ENCODE measurements around the gene RPS6KL1. TPM values are rescaled to one million over a fixed set of nuclear protein-coding genes. Genes with fewer than 3 reads are reported as not detected.

Gene RPS6KL1
- total RNA-seq, 1 donor from 2014 or later, result 10.8 TPM

DNA sequence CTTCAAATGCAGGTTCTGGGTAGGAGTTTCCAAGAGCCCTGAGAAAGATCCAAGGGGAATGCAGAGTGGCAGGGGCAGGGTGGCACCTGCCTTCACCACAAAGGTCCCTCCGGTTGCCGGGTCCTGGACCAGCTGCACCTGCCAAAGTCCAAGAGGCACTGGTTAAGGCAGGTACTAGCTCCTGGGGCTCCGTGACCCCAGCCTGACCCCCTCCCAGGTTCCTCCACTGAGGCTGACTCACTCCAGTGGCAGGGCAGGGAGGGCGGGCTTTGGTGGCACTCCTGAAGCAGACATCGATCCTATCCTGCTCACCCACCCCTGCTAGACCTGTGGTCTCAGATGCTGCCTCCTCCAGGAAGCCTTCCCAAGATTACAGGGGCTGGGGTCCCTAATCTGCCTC, 11.4 kb downstream of the RPS6KL1 start:
- H3K4me3 Mint-ChIP-seq (ENCODE audit: low read depth), result no peak overlapping the region
- H3K36me3 Mint-ChIP-seq (ENCODE audit: low read depth), result no peaks in the 10 kb centered on the region
- H3K4me1 Mint-ChIP-seq (ENCODE audit: low read depth), result no peaks in the 10 kb centered on the region
- no peaks in the 10 kb centered on the region for H3K27me3 Mint-ChIP-seq (ENCODE audit: low read depth)
- H3K9me3 Mint-ChIP-seq, result no peaks in the 10 kb centered on the region
- DNase-seq (ENCODE audit: low spot score), result no peak
- H3K27ac Mint-ChIP-seq, result no peak overlapping the region
- intact Hi-C loops (cut with micrococcal nuclease), result no loop called here

DNA sequence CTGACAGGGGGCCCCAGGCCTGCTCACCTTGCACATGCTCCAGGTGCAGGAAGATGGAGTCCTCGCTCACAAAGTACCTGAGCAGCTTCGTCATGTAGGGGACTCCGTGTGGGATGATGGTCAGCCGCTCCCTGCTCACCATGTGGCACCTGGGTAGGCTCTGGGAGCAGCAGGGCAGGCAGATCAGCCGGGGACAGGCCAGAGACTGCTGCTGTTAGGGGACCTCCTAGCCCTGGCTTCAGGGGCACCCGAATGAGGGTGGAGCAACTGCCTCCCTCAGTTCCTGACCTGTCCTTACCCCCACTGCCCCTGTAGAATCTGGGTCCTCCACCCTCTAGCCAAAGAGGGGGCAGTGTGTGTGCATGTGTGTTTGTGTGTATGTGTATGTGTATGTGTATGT, 11.8 kb downstream of the RPS6KL1 start:
- H3K4me3 Mint-ChIP-seq (ENCODE audit: low read depth), result no peak overlapping the region
- H3K27me3 Mint-ChIP-seq (ENCODE audit: low read depth), result no peaks in the 10 kb centered on the region
- no peak overlapping the region for H3K27ac Mint-ChIP-seq
- no peaks in the 10 kb centered on the region for H3K36me3 Mint-ChIP-seq (ENCODE audit: low read depth)
- no peak for DNase-seq (ENCODE audit: low spot score)
- H3K4me1 Mint-ChIP-seq (ENCODE audit: low read depth), result no peaks in the 10 kb centered on the region
- H3K9me3 Mint-ChIP-seq, result no peaks in the 10 kb centered on the region
- intact Hi-C loops (cut with micrococcal nuclease), result no loop called here

DNA sequence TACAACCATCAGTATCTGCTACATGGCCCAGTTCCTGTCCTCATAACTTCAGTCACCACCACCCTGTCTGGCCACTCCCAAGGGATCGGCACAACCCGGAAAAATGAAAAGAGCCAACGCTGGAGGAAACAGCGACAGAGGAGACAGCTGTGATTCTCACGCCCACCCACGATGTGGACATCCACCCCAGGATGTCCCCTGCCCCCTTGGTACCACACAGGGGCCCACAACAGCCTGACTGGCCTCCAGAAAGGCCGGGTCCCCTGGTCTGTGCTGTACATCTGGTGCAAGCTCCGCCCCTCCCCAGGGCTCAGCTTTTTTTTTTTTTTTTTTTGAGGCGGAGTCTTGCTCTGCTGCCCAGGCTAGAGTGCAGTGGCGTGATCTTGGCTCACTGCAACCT, 12.5 kb downstream of the RPS6KL1 start:
- peaks cover 3% of the 10 kb centered on the region for H3K36me3 Mint-ChIP-seq (ENCODE audit: low read depth)

DNA sequence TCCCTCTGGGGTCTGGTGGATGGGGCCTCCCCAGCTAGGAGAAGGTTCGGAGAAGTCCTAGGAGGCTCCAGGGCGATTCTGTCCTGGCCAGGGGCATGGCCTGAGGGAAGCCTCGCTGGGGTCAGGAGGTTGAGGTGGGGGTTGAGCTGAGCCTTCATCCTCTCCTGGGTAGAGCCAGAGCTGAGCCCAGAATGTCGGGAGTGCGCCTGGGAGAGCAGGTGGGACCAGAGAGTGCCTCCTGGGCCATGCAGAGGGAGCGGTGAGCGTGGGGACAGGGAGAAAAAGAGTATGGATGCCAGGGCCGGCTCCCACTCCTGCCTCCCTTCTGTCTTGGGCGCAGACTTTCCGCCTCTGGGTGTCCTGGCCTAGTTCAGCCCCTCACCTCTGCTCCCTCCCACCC, 13.1 kb downstream of the RPS6KL1 start:
- Mint-ChIP-seq H3K27me3 (ENCODE audit: low read depth) (no peaks in the 10 kb centered on the region), H3K9me3 (no peaks in the 10 kb centered on the region), H3K4me1 (ENCODE audit: low read depth) (no peaks in the 10 kb centered on the region), H3K36me3 (ENCODE audit: low read depth) (peaks cover 6% of the 10 kb centered on the region), H3K4me3 (ENCODE audit: low read depth) (no peak overlapping the region), H3K27ac (no peak overlapping the region)
- intact Hi-C loops (cut with micrococcal nuclease), result no loop called here
- DNase-seq (ENCODE audit: low spot score), result no peak

More for the DNA sequence above, 12.5 kb downstream of the RPS6KL1 start:
- no peak for DNase-seq (ENCODE audit: low spot score)
- H3K9me3 Mint-ChIP-seq, result no peaks in the 10 kb centered on the region
- H3K4me3 Mint-ChIP-seq (ENCODE audit: low read depth), result no peak overlapping the region
- H3K27me3 Mint-ChIP-seq (ENCODE audit: low read depth), result no peaks in the 10 kb centered on the region
- H3K27ac Mint-ChIP-seq, result no peak overlapping the region
- no peaks in the 10 kb centered on the region for H3K4me1 Mint-ChIP-seq (ENCODE audit: low read depth)
- intact Hi-C loops (cut with micrococcal nuclease), result no loop called here

DNA sequence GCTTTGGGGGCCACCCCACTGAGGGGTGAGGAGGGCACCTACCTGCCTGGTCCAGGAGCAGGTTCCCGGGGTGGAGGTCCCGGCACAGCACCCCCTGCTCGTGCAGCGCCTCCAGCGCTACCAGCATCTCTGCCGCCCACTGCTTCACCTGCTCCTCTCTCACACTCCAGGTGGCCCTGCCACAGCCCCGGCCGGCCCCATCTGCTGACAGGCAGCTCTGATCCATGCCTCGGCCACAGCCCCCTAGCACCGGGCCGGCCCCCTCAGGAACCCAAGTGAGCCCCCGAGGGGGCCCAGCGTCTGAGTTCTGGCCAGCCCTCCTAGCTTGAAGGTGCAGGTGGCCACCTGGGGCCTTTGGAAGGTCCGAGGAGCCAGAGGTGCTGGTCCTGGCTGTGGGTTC, 13.6 kb downstream of the RPS6KL1 start:
- no peak overlapping the region for H3K27ac Mint-ChIP-seq
- no peak for DNase-seq (ENCODE audit: low spot score)
- no peaks in the 10 kb centered on the region for H3K4me1 Mint-ChIP-seq (ENCODE audit: low read depth)
- intact Hi-C loops (cut with micrococcal nuclease), result no loop called here
- no peak overlapping the region for H3K4me3 Mint-ChIP-seq (ENCODE audit: low read depth)
- H3K36me3 Mint-ChIP-seq (ENCODE audit: low read depth), result peaks cover 6% of the 10 kb centered on the region
- no peaks in the 10 kb centered on the region for H3K9me3 Mint-ChIP-seq
- no peaks in the 10 kb centered on the region for H3K27me3 Mint-ChIP-seq (ENCODE audit: low read depth)

DNA sequence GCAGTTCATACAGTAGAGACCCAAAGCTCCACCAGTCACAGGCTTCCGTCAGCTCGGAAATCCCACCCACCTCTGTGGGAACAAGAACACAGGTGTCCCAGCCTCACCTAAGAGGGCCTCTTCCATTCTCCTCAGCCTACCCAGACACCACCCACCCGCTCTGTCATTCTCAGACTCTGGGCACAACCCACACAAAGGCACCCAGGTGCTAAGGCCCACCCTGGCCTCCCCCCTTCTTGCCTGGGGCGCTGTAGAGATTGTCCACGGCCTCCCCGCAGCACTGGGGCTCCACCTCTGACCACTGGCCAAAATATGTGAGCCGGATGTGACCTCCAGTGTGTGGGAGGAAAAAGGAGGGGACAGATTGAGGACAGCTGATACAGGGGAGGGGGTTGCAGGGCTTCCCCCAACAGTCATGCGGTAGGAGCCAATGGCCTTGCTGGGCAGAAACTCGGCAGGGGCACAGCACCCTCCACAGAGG, 14.2 kb downstream of the RPS6KL1 start:
- H3K27me3 Mint-ChIP-seq (ENCODE audit: low read depth), result no peaks in the 10 kb centered on the region
- no peak overlapping the region for H3K27ac Mint-ChIP-seq
- H3K4me1 Mint-ChIP-seq (ENCODE audit: low read depth), result no peaks in the 10 kb centered on the region
- peaks cover 9% of the 10 kb centered on the region for H3K36me3 Mint-ChIP-seq (ENCODE audit: low read depth)
- no peak for DNase-seq (ENCODE audit: low spot score)
- H3K9me3 Mint-ChIP-seq, result no peaks in the 10 kb centered on the region
- intact Hi-C loops (cut with micrococcal nuclease), result no loop called here
- no peak overlapping the region for H3K4me3 Mint-ChIP-seq (ENCODE audit: low read depth)

DNA sequence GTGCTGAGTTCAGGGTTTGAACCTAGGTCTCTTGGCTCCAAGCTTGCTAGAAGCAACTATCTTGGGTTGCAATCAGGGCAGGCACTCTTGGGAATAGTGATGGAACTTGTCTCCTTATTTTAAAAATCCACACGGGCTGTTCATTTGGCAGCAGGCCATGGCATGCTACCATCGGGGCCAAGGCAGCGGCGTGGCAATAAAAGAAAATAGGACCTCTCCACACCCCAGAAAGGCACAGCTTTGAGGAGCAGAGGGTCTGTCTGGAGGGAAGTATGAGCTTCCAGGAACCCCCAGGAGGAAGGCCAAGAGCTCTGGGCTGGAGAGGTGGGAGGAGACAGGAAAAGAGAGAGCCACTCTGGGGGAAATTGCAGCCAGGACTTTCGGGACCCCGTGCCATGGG, 15.3 kb downstream of the RPS6KL1 start:
- peaks cover 17% of the 10 kb centered on the region for H3K36me3 Mint-ChIP-seq (ENCODE audit: low read depth)
- no peaks in the 10 kb centered on the region for H3K9me3 Mint-ChIP-seq
- DNase-seq (ENCODE audit: low spot score), result no peak
- H3K4me1 Mint-ChIP-seq (ENCODE audit: low read depth), result no peaks in the 10 kb centered on the region
- no peaks in the 10 kb centered on the region for H3K27me3 Mint-ChIP-seq (ENCODE audit: low read depth)
- H3K27ac Mint-ChIP-seq, result no peak overlapping the region
- H3K4me3 Mint-ChIP-seq (ENCODE audit: low read depth), result no peak overlapping the region
- intact Hi-C loops (cut with micrococcal nuclease), result no loop called here

DNA sequence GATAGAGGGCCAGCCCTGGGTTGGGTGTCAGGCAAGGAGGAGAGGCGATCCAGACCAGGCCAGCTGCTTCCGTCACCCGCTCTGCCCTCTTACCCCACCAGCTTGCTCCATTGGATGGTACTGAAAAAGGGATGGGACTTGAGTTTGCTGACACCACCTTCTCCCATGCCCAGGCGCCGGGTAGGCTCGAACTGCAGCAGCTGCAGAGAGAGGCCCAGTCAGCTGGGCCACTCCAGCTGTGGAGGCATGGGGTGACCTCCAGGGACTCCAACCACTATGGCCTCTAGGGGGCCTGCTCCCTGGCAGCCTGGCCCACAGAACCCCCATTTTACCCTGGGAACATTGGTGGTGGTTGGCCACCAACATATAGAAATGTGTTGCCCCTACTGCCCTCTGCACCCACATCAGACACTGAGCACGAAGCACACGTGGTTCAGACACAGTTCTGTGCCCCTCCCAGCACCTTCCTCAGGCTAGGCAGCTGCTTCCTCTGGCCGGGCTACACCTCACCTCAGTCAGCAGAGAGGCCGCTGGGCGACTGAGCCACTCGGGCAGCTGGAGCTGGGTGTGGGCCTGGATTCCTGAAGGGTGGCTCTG, 16.0 kb downstream of the RPS6KL1 start:
- no peak overlapping the region for H3K27ac Mint-ChIP-seq
- H3K4me1 Mint-ChIP-seq (ENCODE audit: low read depth), result no peaks in the 10 kb centered on the region
- H3K4me3 Mint-ChIP-seq (ENCODE audit: low read depth), result no peak overlapping the region
- H3K36me3 Mint-ChIP-seq (ENCODE audit: low read depth), result peaks cover 24% of the 10 kb centered on the region
- no peak for DNase-seq (ENCODE audit: low spot score)
- no peaks in the 10 kb centered on the region for H3K9me3 Mint-ChIP-seq
- no peaks in the 10 kb centered on the region for H3K27me3 Mint-ChIP-seq (ENCODE audit: low read depth)
- intact Hi-C loops (cut with micrococcal nuclease), result no loop called here

DNA sequence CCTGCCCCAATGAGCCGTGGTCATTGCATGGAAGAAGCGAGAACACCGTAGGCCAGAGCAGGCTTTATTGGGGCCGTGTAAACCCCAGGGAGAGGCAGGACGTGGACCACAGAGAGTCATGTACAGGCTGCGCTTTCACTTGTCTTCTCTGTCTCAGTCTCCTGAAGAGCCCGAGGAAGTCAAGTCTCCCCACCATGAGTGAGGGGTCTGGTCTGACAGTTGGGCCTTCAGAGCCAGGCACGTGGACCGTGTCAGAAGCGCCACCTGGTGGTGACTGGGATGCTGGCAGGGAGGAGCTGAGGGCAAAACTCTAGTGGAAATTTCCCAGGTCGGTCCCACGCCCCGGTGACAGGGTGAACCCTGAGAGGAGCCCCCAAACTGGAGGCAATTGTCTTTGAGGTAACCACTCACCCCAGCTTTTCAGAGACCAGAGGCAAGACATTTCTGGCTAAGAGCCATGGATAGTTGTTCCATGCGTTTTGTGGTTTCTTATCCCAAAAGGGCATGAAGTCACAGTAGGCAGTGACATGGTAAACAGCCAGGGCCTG, 17.4 kb downstream of the RPS6KL1 start:
- intact Hi-C loops (cut with micrococcal nuclease), result loop anchor here (1.0 kb wide), 1 partner anchor 44 kb away; no protein-coding TSS in a partner anchor
- H3K27ac Mint-ChIP-seq, result peak overlapping the region; percentile 42
- no peaks in the 10 kb centered on the region for H3K27me3 Mint-ChIP-seq (ENCODE audit: low read depth)
- no peaks in the 10 kb centered on the region for H3K9me3 Mint-ChIP-seq
- peak; percentile 56 for DNase-seq (ENCODE audit: low spot score)
- no peak overlapping the region for H3K4me3 Mint-ChIP-seq (ENCODE audit: low read depth)
- H3K36me3 Mint-ChIP-seq (ENCODE audit: low read depth), result peaks cover 36% of the 10 kb centered on the region
- no peaks in the 10 kb centered on the region for H3K4me1 Mint-ChIP-seq (ENCODE audit: low read depth)

DNA sequence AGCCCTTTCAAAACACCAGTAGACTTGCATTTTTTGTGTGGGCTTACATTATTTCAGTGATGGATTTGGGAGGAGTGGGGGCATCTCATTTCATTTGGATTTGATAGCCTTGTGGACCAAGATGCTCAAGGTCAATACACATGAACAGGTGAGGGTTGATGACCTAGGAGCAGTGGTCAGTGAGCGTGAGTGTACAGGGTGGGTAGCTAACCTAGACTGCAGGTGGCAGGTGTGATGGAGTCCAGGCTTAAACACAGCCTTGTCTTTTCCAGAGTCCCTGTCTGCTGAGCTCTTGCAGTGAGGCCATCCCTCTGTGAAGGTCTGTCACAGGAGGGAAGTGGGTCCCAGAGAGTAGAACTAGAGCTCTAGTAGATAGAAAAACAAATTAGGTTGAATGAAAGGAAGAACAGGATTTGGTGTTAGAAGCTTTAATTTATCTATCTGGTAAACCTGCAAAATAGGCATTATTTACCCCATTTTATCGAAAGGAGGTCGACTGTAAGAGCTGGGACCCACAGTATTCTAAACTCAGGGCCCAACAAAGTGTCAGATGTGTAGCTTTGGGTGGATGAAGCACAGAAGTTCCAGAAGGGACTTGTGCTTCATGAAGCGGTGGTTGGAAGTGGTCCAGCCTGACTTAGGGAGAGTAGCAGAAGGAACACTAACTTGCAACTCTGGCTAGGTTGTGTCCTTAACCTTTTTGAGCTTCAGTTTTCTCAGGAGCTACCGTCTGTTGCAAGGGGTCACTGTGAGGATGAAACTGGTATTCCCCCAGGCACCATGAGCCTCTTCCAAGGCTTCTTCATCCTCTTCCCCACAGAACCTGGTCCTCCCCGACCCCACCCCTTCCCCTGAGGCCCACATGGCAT, 18.2 kb downstream of the RPS6KL1 start:
- no peaks in the 10 kb centered on the region for H3K9me3 Mint-ChIP-seq
- peaks cover 43% of the 10 kb centered on the region for H3K36me3 Mint-ChIP-seq (ENCODE audit: low read depth)
- intact Hi-C loops (cut with micrococcal nuclease), result loop anchor here (1.0 kb wide), 1 partner anchor 44 kb away; no protein-coding TSS in a partner anchor
- no peak for DNase-seq (ENCODE audit: low spot score)
- no peak overlapping the region for H3K4me3 Mint-ChIP-seq (ENCODE audit: low read depth)
- peak overlapping the region; percentile 42 for H3K27ac Mint-ChIP-seq
- H3K27me3 Mint-ChIP-seq (ENCODE audit: low read depth), result no peaks in the 10 kb centered on the region
- no peaks in the 10 kb centered on the region for H3K4me1 Mint-ChIP-seq (ENCODE audit: low read depth)

DNA sequence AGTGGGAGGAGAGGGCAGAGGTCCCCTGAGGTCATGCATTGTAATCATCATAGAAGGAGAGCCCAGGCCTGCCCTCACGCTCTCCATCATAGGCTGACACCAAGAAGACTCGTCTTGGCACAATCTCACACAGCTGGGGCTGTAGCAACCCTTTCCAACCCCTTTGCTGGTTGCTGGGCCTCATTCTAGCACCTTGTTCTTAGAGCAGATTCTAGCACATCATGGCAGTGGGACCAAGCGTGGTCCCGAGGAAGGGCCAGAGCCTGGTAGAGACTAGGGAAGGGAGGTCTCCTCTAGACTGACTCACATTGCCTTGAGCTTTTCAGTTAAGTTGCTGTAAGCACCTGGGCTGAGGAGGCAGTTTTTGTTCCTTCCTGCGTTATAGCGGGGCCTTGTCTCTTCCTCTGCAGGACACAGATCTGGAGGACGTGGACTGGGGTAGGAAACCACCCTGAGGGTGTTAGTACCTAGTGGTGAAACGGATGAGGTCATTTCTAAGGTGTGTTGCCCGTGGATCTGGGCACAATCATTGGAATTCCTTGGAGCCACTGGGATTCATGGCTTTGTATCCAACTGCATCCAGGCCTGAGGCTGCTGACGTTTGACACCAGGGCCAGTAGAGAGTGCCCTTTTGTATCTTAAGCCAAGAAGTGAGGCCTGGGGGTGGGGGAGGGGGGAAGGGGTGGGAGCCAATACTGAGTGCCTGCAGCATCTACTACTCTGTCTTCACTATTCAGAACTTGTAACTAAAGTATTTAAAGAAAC, 19.9 kb downstream of the RPS6KL1 start:
- no peak overlapping the region for H3K27ac Mint-ChIP-seq
- H3K27me3 Mint-ChIP-seq (ENCODE audit: low read depth), result no peaks in the 10 kb centered on the region
- no peak overlapping the region for H3K4me3 Mint-ChIP-seq (ENCODE audit: low read depth)

DNA sequence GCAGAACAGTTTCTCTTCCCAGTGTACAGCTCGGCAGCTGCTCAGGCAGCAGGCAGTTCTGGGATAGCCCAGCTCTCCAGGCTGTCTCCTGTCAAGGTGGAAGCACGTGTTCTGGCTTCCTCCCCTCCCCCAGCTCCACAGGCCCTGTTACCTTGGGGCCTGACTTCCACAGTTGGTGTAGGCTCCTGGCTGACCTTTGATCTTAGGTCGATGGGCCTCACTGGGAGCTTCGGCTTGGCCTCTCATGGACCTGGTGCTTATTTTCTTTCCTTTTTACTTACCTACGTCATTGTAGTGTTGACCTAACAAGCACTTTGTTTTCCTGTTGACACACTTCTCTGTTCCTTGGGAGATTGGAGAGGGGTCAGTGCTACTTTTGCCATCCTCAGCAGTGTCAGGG, 24.4 kb downstream of the RPS6KL1 start:
- Mint-ChIP-seq H3K36me3 (ENCODE audit: low read depth) (peaks cover 91% of the 10 kb centered on the region), H3K4me1 (ENCODE audit: low read depth) (peaks cover 5% of the 10 kb centered on the region), H3K4me3 (ENCODE audit: low read depth) (no peak overlapping the region), H3K27ac (no peak overlapping the region), H3K9me3 (no peaks in the 10 kb centered on the region), H3K27me3 (ENCODE audit: low read depth) (no peaks in the 10 kb centered on the region)
- intact Hi-C loops (cut with micrococcal nuclease), result no loop called here
- DNase-seq (ENCODE audit: low spot score), result no peak

More for the DNA sequence above, 19.9 kb downstream of the RPS6KL1 start:
- Mint-ChIP-seq H3K36me3 (ENCODE audit: low read depth) (peaks cover 60% of the 10 kb centered on the region), H3K4me1 (ENCODE audit: low read depth) (no peaks in the 10 kb centered on the region), H3K9me3 (no peaks in the 10 kb centered on the region)
- intact Hi-C loops (cut with micrococcal nuclease), result no loop called here
- DNase-seq (ENCODE audit: low spot score), result no peak
